ENCODE measurements around the gene SIPA1.

The SIPA1 gene

GRCh38 chr11:65609229-65609628, 28.7 kb upstream of the SIPA1 start:
- no peak for DNase-seq (ENCODE audit: low read depth in 3 of 3, low spot score in 1 of 3)

- DNase-seq (ENCODE audit: low read depth in 3 of 3, low spot score in 1 of 3) = no peak
Measured at GRCh38 chr11:65609665-65610064, 28.2 kb upstream of the SIPA1 start.

- no peak for DNase-seq (ENCODE audit: low read depth in 3 of 3, low spot score in 1 of 3)
Measured at GRCh38 chr11:65610404-65610803, 27.5 kb upstream of the SIPA1 start.

- no peak for DNase-seq (ENCODE audit: low read depth in 3 of 3, low spot score in 1 of 3)
Measured at GRCh38 chr11:65611028-65611757, 26.7 kb upstream of the SIPA1 start.

- no peak for DNase-seq (ENCODE audit: low read depth in 3 of 3, low spot score in 1 of 3)
Measured at GRCh38 chr11:65611758-65612603, 25.9 kb upstream of the SIPA1 start.

- DNase-seq (ENCODE audit: low read depth in 3 of 3, low spot score in 1 of 3) = no peak
Measured at GRCh38 chr11:65612691-65613090, 25.2 kb upstream of the SIPA1 start.

GRCh38 chr11:65613091-65613928, 24.6 kb upstream of the SIPA1 start:
- no peak for DNase-seq (ENCODE audit: low read depth in 3 of 3, low spot score in 1 of 3)

- DNase-seq (ENCODE audit: low read depth in 3 of 3, low spot score in 1 of 3) = peak; percentile 97 to 100 (median 100)
Measured at GRCh38 chr11:65615229-65615949, 22.5 kb upstream of the SIPA1 start, which contains the start of gene PCNX3. TSS of gene PCNX3 (plus strand) at chr11:65615776. CDS start at chr11:65616312, 536 bp downstream.

GRCh38 chr11:65615950-65616574, 21.8 kb upstream of the SIPA1 start:
- peak in 2 of 3 donors; percentile 26 to 30 for DNase-seq (ENCODE audit: low read depth in 3 of 3, low spot score in 1 of 3)

- no peak for DNase-seq (ENCODE audit: low read depth in 3 of 3, low spot score in 1 of 3)
Measured at GRCh38 chr11:65616575-65617001, 21.3 kb upstream of the SIPA1 start.

- no peak for DNase-seq (ENCODE audit: low read depth in 3 of 3, low spot score in 1 of 3)
Measured at GRCh38 chr11:65617136-65617850, 20.6 kb upstream of the SIPA1 start.

GRCh38 chr11:65617990-65618751, 19.7 kb upstream of the SIPA1 start:
- no peak for DNase-seq (ENCODE audit: low read depth in 3 of 3, low spot score in 1 of 3)

GRCh38 chr11:65618763-65619162, 19.1 kb upstream of the SIPA1 start:
- DNase-seq (ENCODE audit: low read depth in 3 of 3, low spot score in 1 of 3) = no peak

GRCh38 chr11:65619281-65619928, 18.5 kb upstream of the SIPA1 start:
- DNase-seq (ENCODE audit: low read depth in 3 of 3, low spot score in 1 of 3) = no peak

GRCh38 chr11:65620666-65621065, 17.2 kb upstream of the SIPA1 start:
- no peak for DNase-seq (ENCODE audit: low read depth in 3 of 3, low spot score in 1 of 3)

- no peak for DNase-seq (ENCODE audit: low read depth in 3 of 3, low spot score in 1 of 3)
Measured at GRCh38 chr11:65621460-65621859, 16.4 kb upstream of the SIPA1 start.

GRCh38 chr11:65622011-65622410, 15.9 kb upstream of the SIPA1 start:
- no peak for DNase-seq (ENCODE audit: low read depth in 3 of 3, low spot score in 1 of 3)

- no peak for DNase-seq (ENCODE audit: low read depth in 3 of 3, low spot score in 1 of 3)
Measured at GRCh38 chr11:65623177-65623576, 14.7 kb upstream of the SIPA1 start.

Data from stimulated activated CD4-positive, alpha-beta T cell treated with anti-CD3 and anti-CD28 coated beads, TNF-alpha, amount 100 ng/mL, for 1 hour (primary cell).